ENCODE results near the gene BCAS1. TPM values are rescaled to one million over a fixed set of nuclear protein-coding genes. Genes with fewer than 3 reads are reported as not detected.
A peak's percentile ranks its signal among the peaks of the same experiment; 100 is the strongest.

The BCAS1 gene
- total RNA-seq, 1 donor: not detected

- H3K79me2 ChIP-seq (ENCODE audit: insufficient read depth, low read length): no peaks in the 10 kb centered on the region
- no peak overlapping the region for H2AFZ ChIP-seq (ENCODE audit: low read length)
- no peaks in the 10 kb centered on the region for H3K9me3 ChIP-seq (ENCODE audit: low read depth, low read length)
- H3K4me3 ChIP-seq (ENCODE audit: insufficient read depth, low read length): no peak overlapping the region
- H3K27ac ChIP-seq (ENCODE audit: low read depth, low read length): no peak overlapping the region
- H3K4me1 ChIP-seq (ENCODE audit: insufficient read depth, low read length): peaks cover 19% of the 10 kb centered on the region
- peak; percentile 32 for DNase-seq (ENCODE audit: insufficient read length, low spot score, missing footprints)
- H4K20me1 ChIP-seq (ENCODE audit: insufficient read depth, low read length): no peaks in the 10 kb centered on the region
- no peaks in the 10 kb centered on the region for H3K36me3 ChIP-seq (ENCODE audit: insufficient read depth, low read length)
- no peak for TF ChIP-seq CTCF (IDR thresholded peaks at IDR 0.05; ENCODE audit: extremely low read depth, low read depth, low read length)
- no peaks in the 10 kb centered on the region for H3K27me3 ChIP-seq (ENCODE audit: insufficient read depth, low read length)
- H3K4me2 ChIP-seq (ENCODE audit: insufficient read depth, low read length): no peak overlapping the region
Observed at GRCh38 chr20:53947501-53948195, 122.7 kb downstream of the BCAS1 start.

- peaks cover 26% of the 10 kb centered on the region for H3K4me1 ChIP-seq (ENCODE audit: insufficient read depth, low read length)
- no peak overlapping the region for H3K4me3 ChIP-seq (ENCODE audit: insufficient read depth, low read length)
- no peaks in the 10 kb centered on the region for H3K9me3 ChIP-seq (ENCODE audit: low read depth, low read length)
- no peaks in the 10 kb centered on the region for H3K79me2 ChIP-seq (ENCODE audit: insufficient read depth, low read length)
- no peaks in the 10 kb centered on the region for H3K27me3 ChIP-seq (ENCODE audit: insufficient read depth, low read length)
- no peak for TF ChIP-seq CTCF (IDR thresholded peaks at IDR 0.05; ENCODE audit: extremely low read depth, low read depth, low read length)
- no peak overlapping the region for H2AFZ ChIP-seq (ENCODE audit: low read length)
- no peaks in the 10 kb centered on the region for H3K36me3 ChIP-seq (ENCODE audit: insufficient read depth, low read length)
- H3K4me2 ChIP-seq (ENCODE audit: insufficient read depth, low read length): no peak overlapping the region
- H3K27ac ChIP-seq (ENCODE audit: low read depth, low read length): no peak overlapping the region
- no peak for DNase-seq (ENCODE audit: insufficient read length, low spot score, missing footprints)
- no peaks in the 10 kb centered on the region for H4K20me1 ChIP-seq (ENCODE audit: insufficient read depth, low read length)
Observed at GRCh38 chr20:53946106-53946505, 124.3 kb downstream of the BCAS1 start.

- H2AFZ ChIP-seq (ENCODE audit: low read length): no peak overlapping the region
- no peaks in the 10 kb centered on the region for H3K9me3 ChIP-seq (ENCODE audit: low read depth, low read length)
- H3K79me2 ChIP-seq (ENCODE audit: insufficient read depth, low read length): no peaks in the 10 kb centered on the region
- no peak overlapping the region for H3K4me3 ChIP-seq (ENCODE audit: insufficient read depth, low read length)
- H3K27ac ChIP-seq (ENCODE audit: low read depth, low read length): no peak overlapping the region
- H3K36me3 ChIP-seq (ENCODE audit: insufficient read depth, low read length): no peaks in the 10 kb centered on the region
- H3K27me3 ChIP-seq (ENCODE audit: insufficient read depth, low read length): no peaks in the 10 kb centered on the region
- H3K4me1 ChIP-seq (ENCODE audit: insufficient read depth, low read length): peaks cover 33% of the 10 kb centered on the region
- H4K20me1 ChIP-seq (ENCODE audit: insufficient read depth, low read length): no peaks in the 10 kb centered on the region
- H3K4me2 ChIP-seq (ENCODE audit: insufficient read depth, low read length): no peak overlapping the region
- DNase-seq (ENCODE audit: insufficient read length, low spot score, missing footprints): no peak
- TF ChIP-seq CTCF (IDR thresholded peaks at IDR 0.05; ENCODE audit: extremely low read depth, low read depth, low read length): no peak
Observed at GRCh38 chr20:53945478-53945877, 124.9 kb downstream of the BCAS1 start.

- no peak for DNase-seq (ENCODE audit: insufficient read length, low spot score, missing footprints)
- Histone ChIP-seq H3K4me2 (ENCODE audit: insufficient read depth, low read length) (no peak overlapping the region), H3K27me3 (ENCODE audit: insufficient read depth, low read length) (no peaks in the 10 kb centered on the region)
Observed at GRCh38 chr20:53944796-53945195, 125.6 kb downstream of the BCAS1 start.

More at GRCh38 chr20:53944796-53945195, 125.6 kb downstream of the BCAS1 start:
- Histone ChIP-seq H4K20me1 (ENCODE audit: insufficient read depth, low read length) (no peaks in the 10 kb centered on the region), H3K27ac (ENCODE audit: low read depth, low read length) (no peak overlapping the region), H3K36me3 (ENCODE audit: insufficient read depth, low read length) (no peaks in the 10 kb centered on the region), H3K4me1 (ENCODE audit: insufficient read depth, low read length) (peaks cover 33% of the 10 kb centered on the region), H2AFZ (ENCODE audit: low read length) (no peak overlapping the region), H3K4me3 (ENCODE audit: insufficient read depth, low read length) (no peak overlapping the region), H3K79me2 (ENCODE audit: insufficient read depth, low read length) (no peaks in the 10 kb centered on the region), H3K9me3 (ENCODE audit: low read depth, low read length) (no peaks in the 10 kb centered on the region)
- TF ChIP-seq CTCF (IDR thresholded peaks at IDR 0.05; ENCODE audit: extremely low read depth, low read depth, low read length): no peak

All from osteoblast (primary cell).